NCI-H774 (cell line): Measurements from ENCODE around the gene CEP85L.
A peak's percentile ranks its signal among the peaks of the same experiment; 100 is the strongest.

Experiments used
- DNase-seq: peaks from one replicate; lab custom pipeline; 2025; lab: John Stamatoyannopoulos, UW

CEP85L gene

DNA sequence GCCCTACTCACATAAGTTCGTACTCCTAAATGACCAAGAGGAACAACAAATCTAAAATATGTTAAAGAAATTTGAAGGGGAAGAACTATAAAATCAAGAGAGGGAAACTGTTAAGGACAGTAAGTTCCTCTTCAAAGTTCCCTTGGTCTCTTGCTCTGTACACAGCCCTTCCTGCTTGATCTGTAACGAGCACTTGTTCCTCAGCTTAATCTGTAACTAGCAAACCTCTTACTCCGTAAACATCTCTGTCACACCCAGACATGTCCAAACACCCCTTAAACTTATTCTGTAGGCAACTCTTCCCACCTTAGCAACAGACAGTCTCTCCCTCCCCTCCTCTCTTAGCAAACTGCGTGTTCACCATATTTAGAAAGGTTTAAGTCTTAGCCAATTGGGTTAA, 73.4 kb downstream of the CEP85L start:
- no peak for DNase-seq

- DNase-seq, result no peak
Measured at GRCh38 chr6:118574051-118574865, 77.1 kb downstream of the CEP85L start.

- DNase-seq, result no peak
Measured at GRCh38 chr6:118571121-118571520, 80.3 kb downstream of the CEP85L start.

DNA sequence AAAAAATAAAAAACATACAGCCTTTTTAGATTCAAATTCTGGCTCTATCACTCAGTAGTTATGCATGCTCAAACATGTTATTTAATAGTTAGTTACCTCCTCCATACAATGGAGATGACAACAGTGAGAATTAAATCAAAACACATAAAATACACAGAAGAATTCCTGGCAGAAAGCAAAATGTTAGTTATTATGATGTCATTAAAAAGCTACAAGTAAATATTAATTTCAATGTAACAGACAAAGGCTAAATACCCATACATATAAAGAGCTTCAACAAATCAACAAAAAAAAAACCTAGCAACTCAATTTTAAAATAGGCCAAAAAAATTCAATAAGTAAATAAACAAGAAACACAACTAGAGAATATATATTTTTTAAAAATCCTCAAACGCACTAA, 81.9 kb downstream of the CEP85L start:
- DNase-seq, result no peak

GRCh38 chr6:118567974-118568373, 83.4 kb downstream of the CEP85L start:
- DNase-seq, result no peak

- DNase-seq, result peak; percentile 45
Measured at GRCh38 chr6:118565311-118565960, 86.0 kb downstream of the CEP85L start.

GRCh38 chr6:118562959-118563358, 88.4 kb downstream of the CEP85L start:
- no peak for DNase-seq

GRCh38 chr6:118562248-118562647, 89.1 kb downstream of the CEP85L start:
- DNase-seq, result no peak

GRCh38 chr6:118559659-118560058, 91.7 kb downstream of the CEP85L start:
- DNase-seq, result no peak

- no peak for DNase-seq
Measured at GRCh38 chr6:118558464-118559217, 92.8 kb downstream of the CEP85L start.

GRCh38 chr6:118554698-118555097, 96.7 kb downstream of the CEP85L start:
- DNase-seq, result no peak

DNA sequence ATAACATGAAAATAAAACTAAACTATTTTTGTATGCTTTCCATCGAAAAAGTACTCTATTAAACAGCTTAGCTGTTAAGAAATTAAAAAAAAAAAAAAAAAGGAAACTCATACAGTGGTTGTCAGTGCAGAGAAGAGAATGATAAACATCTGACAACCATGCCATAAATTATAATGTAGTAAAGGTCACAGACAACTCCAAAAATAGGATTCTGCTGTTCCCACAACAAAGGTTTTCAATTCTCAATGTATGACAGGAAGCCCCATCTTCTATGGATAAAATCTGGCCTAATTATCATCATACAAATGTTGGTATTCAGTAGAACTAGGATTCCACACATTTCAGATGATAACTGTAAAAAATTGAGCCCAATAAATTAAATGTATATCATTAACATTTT, 98.3 kb downstream of the CEP85L start:
- DNase-seq, result no peak

GRCh38 chr6:118551063-118552053, 100.0 kb downstream of the CEP85L start:
- DNase-seq, result peak; percentile 54

DNA sequence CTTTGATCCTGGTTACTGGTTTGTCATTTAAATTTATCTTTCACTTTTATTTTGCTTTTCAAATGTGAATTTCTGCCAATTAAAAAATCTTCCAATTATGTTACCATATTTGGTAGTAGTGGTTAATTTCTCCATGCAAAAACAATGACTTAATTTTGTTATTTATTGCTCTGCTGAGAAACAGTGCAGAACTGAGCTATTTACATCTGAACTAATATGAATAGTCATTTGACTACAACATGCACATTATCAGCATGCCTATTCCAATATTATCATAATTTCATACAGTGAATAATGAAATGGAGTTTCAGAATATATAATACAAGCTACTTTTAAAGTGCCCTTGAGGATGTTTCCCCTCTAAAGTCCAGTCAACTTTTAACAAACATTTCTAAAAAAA, 102.8 kb downstream of the CEP85L start:
- DNase-seq, result no peak

- no peak for DNase-seq
Measured at GRCh38 chr6:118548136-118548535, 103.3 kb downstream of the CEP85L start, which contains the start of gene PLN. Gene PLN (plus strand): TSS chr6:118548296. CDS start chr6:118558922, 10,626 bp downstream.

DNA sequence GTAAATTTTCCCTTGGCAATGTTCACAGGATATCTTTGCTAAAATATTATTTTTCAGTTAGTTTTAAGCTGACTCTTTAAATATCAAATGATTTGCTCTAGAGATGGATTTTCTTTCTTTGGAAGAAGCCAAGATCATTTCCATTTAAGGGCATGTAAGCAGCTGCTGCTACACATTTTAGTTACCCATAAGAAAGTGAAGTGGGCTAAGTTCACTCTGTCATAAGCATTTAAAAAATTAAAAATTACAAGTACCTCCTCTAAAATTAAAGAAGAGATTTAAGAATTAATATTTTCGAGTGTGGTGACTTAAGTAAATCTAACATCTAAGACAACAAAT, 104.5 kb downstream of the CEP85L start:
- DNase-seq, result no peak

- DNase-seq, result no peak
Measured at GRCh38 chr6:118546164-118546879, 105.1 kb downstream of the CEP85L start.

- no peak for DNase-seq
Measured at GRCh38 chr6:118544105-118544504, 107.3 kb downstream of the CEP85L start.

GRCh38 chr6:118542184-118542952, 109.0 kb downstream of the CEP85L start:
- DNase-seq, result no peak

GRCh38 chr6:118537574-118537973, 113.8 kb downstream of the CEP85L start:
- DNase-seq, result no peak
